Tibial nerve (tissue), 4 donors: ENCODE results near the gene RPRD1B. TPM values are rescaled to one million over a fixed set of nuclear protein-coding genes. Genes with fewer than 3 reads are reported as not detected.

Source experiments
- DNase-seq, 2 donors: peaks; one replicate each; pipeline ENCODE4 v3.0.0-alpha.2; 2019; ENCODE audit warnings: low spot score in 2 of 2
- H3K27ac ChIP-seq, 4 donors: fragments of 200-600 bp; sonication (generic) in 3 of 4; one replicate each; pipeline ENCODE4 v1.5.1; 2017 to 2019; ENCODE audit warnings: mild to moderate bottlenecking in 1 of 4
- H3K27me3 ChIP-seq, 2 donors: fragments of 200-600 bp; sonication (generic) in 1 of 2; one replicate each; pipeline versions ENCODE4 v1.5.1 to v1.6.0; 2017 to 2019
- H3K36me3 ChIP-seq, 3 donors: fragments of 200-600 bp; sonication (generic); one replicate each; pipeline ENCODE4 v1.5.1; 2018 to 2019
- H3K4me1 ChIP-seq, 4 donors: fragments of 200-600 bp; sonication (generic) in 3 of 4; one replicate each; pipeline ENCODE4 v1.5.1; 2017 to 2019
- H3K4me3 ChIP-seq, 4 donors: fragments of 200-600 bp; sonication (generic) in 3 of 4; one replicate each; pipeline ENCODE4 v1.5.1; 2017 to 2019; ENCODE audit warnings: mild to moderate bottlenecking in 1 of 4, moderate library complexity in 1 of 4
- H3K9me3 ChIP-seq, 4 donors: fragments of 200-600 bp; sonication (generic) in 3 of 4; one replicate each; pipeline ENCODE4 v1.5.1; 2017 to 2019
- CTCF ChIP-seq, 5 experiments: fragments of 200-600 bp in 3 of 5; fragments of 450-650 bp in 2 of 5; sonication (generic) in 3 of 5; IDR thresholded peaks; one replicate each; pipeline ENCODE4 v1.5.1; 2016 to 2019; ENCODE audit warnings: antibody characterized with exemption in 5 of 5, mild to moderate bottlenecking in 3 of 5, moderate library complexity in 2 of 5
- EP300 ChIP-seq, 2 donors: sonication (generic); formaldehyde crosslinking; IDR thresholded peaks; one replicate each; pipeline ENCODE4 v1.6.1; 2017; ENCODE audit warnings: antibody characterized with exemption in 2 of 2, mild to moderate bottlenecking in 1 of 2
- POLR2A ChIP-seq, 2 donors: fragments of 450-650 bp; IDR thresholded peaks; one replicate each; pipeline ENCODE4 v1.6.1; 2017; ENCODE audit warnings: antibody characterized with exemption in 2 of 2, mild to moderate bottlenecking in 2 of 2, moderate library complexity in 2 of 2
- WGBS, 2 donors: methylation state at CpG; one replicate each; pipeline ENCODE4 v1.1.5; 2018; 5-methylcytosine and 5-hydroxymethylcytosine counted together
- total RNA-seq, 4 donors: library from RNA; depleted of rRNA; stranded (reverse); fragments of >200 nt; gene quantifications; one replicate each; pipeline ENCODE4 v1.1.0, GENCODE V29; 2016

RPRD1B gene
- total RNA-seq, 4 donors from 2014 or later: 28.5 to 36.3 (median 35.1) TPM

- peak overlapping the region; percentile 90 to 99 (median 96) for H3K4me3 ChIP-seq
- peaks cover 0 to 57% (median 30%) of the 10 kb centered on the region in 4 donors for H3K4me1 ChIP-seq
- no peaks in the 10 kb centered on the region for H3K9me3 ChIP-seq
- no peaks in the 10 kb centered on the region for H3K27me3 ChIP-seq
- no peak for TF ChIP-seq CTCF (IDR thresholded peaks at IDR 0.05)
- no peak for TF ChIP-seq POLR2A (IDR thresholded peaks at IDR 0.05)
- TF ChIP-seq EP300 (IDR thresholded peaks at IDR 0.05): no peak
- H3K36me3 ChIP-seq: peaks cover 0 to 16% (median 0%) of the 10 kb centered on the region in 3 donors
- no peak for DNase-seq
- 29% methylated on average over 28 of the region's 28 CpGs for WGBS, 2 donors
- peak overlapping the region; percentile 97 to 99 (median 98) for H3K27ac ChIP-seq
Observed at GRCh38 chr20:38032585-38033329, 789 bp upstream of the RPRD1B start.

- Histone ChIP-seq H3K9me3 (no peaks in the 10 kb centered on the region), H3K36me3 (peaks cover 0 to 16% (median 0%) of the 10 kb centered on the region in 3 donors), H3K27ac (peak overlapping the region; percentile 97 to 99 (median 98)), H3K4me3 (peak overlapping the region; percentile 90 to 99 (median 96)), H3K4me1 (peaks cover 0 to 58% (median 30%) of the 10 kb centered on the region in 4 donors), H3K27me3 (no peaks in the 10 kb centered on the region)
- no peak for DNase-seq
- TF ChIP-seq POLR2A (IDR thresholded peaks at IDR 0.05) (no peak), CTCF (IDR thresholded peaks at IDR 0.05) (no peak), EP300 (IDR thresholded peaks at IDR 0.05) (no peak)
- WGBS, 2 donors: 4 to 5% methylated on average over 14 of the region's 14 CpGs
Observed at GRCh38 chr20:38034108-38034649, 633 bp downstream of the RPRD1B start.

GRCh38 chr20:38034961-38035360, 1.4 kb downstream of the RPRD1B start:
- H3K36me3 ChIP-seq: peaks cover 0 to 22% (median 0%) of the 10 kb centered on the region in 3 donors
- no peak for TF ChIP-seq POLR2A (IDR thresholded peaks at IDR 0.05)
- no peak for TF ChIP-seq CTCF (IDR thresholded peaks at IDR 0.05)
- TF ChIP-seq EP300 (IDR thresholded peaks at IDR 0.05): no peak
- no peak for DNase-seq
- no peaks in the 10 kb centered on the region for H3K27me3 ChIP-seq
- peaks cover 0 to 58% (median 30%) of the 10 kb centered on the region in 4 donors for H3K4me1 ChIP-seq
- H3K9me3 ChIP-seq: no peaks in the 10 kb centered on the region
- peak overlapping the region; percentile 90 to 99 (median 96) for H3K4me3 ChIP-seq
- peak overlapping the region in 1 of 4 donors; percentile 97 for H3K27ac ChIP-seq
- WGBS, 2 donors: 78 to 79% methylated on average over 6 of the region's 6 CpGs

GRCh38 chr20:38036366-38036765, 2.8 kb downstream of the RPRD1B start:
- no peak for DNase-seq
- Histone ChIP-seq H3K4me3 (no peak overlapping the region), H3K4me1 (peaks cover 0 to 61% (median 30%) of the 10 kb centered on the region in 4 donors), H3K27ac (no peak overlapping the region), H3K9me3 (no peaks in the 10 kb centered on the region), H3K27me3 (no peaks in the 10 kb centered on the region), H3K36me3 (peaks cover 0 to 24% (median 0%) of the 10 kb centered on the region in 3 donors)
- 86 to 91% methylated on average over 5 of the region's 5 CpGs for WGBS, 2 donors
- no peak for TF ChIP-seq POLR2A (IDR thresholded peaks at IDR 0.05)
- TF ChIP-seq CTCF (IDR thresholded peaks at IDR 0.05): no peak
- no peak for TF ChIP-seq EP300 (IDR thresholded peaks at IDR 0.05)

- Histone ChIP-seq H3K9me3 (no peaks in the 10 kb centered on the region), H3K4me3 (no peak overlapping the region), H3K4me1 (peaks cover 0 to 57% (median 14%) of the 10 kb centered on the region in 4 donors), H3K36me3 (peaks cover 0 to 55% (median 7%) of the 10 kb centered on the region in 3 donors), H3K27me3 (no peaks in the 10 kb centered on the region), H3K27ac (no peak overlapping the region)
- WGBS, 2 donors: 29 to 88% methylated on average over 1 of the region's 1 CpG
- no peak for DNase-seq
- TF ChIP-seq POLR2A (IDR thresholded peaks at IDR 0.05) (no peak), EP300 (IDR thresholded peaks at IDR 0.05) (no peak), CTCF (IDR thresholded peaks at IDR 0.05) (no peak)
Observed at GRCh38 chr20:38040276-38040675, 6.7 kb downstream of the RPRD1B start.
